Measurements from ENCODE around the gene ATXN10.

The ATXN10 gene

DNA sequence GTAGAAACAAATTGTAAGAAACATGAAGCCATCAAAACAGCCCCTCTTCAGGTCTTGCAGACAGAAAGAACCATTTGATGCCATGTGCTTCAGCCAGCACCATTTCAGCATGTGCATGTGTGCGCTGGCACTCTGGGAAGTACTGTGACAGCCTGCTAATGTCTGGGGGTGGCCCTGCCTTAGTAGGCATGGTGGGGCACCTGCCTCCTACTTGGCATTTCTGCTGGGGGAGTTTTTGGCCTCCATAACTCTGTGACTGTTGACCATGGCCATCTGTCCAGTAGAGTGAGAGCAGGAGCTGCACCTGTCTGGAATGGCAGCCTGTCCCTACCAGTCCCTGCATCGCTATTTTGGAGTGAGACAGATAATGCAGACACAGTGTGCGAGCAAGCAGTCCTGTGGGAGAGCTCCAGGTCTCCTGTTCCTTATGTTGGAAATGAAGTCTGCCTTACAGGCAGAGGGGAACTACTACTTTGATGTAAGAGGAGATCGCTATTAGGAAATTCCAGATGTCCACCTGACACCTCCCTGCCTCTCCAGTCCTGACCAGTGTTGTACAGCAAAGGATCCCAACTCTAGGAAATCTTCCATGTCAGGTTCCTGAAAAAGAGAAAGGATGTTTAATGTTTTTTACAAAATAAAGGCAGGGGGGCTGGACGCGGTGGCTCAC is 102.5 kb downstream of the ATXN10 start:
- peaks cover 8 to 9% of the 10 kb centered on the region in 2 experiments for H3K36me3 ChIP-seq (ENCODE audit: control insufficient read depth in 1 of 2, insufficient read depth in 2 of 2, low read length in 2 of 2)
- no peaks in the 10 kb centered on the region for H3K79me1 ChIP-seq (ENCODE audit: low read length)
- H3K4me2 ChIP-seq (ENCODE audit: low read length): no peak overlapping the region
- no peak overlapping the region for H2BK12ac ChIP-seq (ENCODE audit: low read length)
- no peak overlapping the region for H4K12ac ChIP-seq (ENCODE audit: low read depth, low read length)
- H3K4me1 ChIP-seq (ENCODE audit: control insufficient read depth in 1 of 2, insufficient read depth in 2 of 2, low read length in 2 of 2): peaks cover 0 to 2% of the 10 kb centered on the region in 2 experiments
- H4K8ac ChIP-seq (ENCODE audit: low read depth, low read length): no peak overlapping the region
- no peak overlapping the region for H2BK120ac ChIP-seq (ENCODE audit: insufficient read depth, low read length, poor library complexity)
- H3K4ac ChIP-seq (ENCODE audit: low read depth, low read length): no peak overlapping the region
- H3K4me3 ChIP-seq (ENCODE audit: low read depth, low read length): no peak overlapping the region
- WGBS (ENCODE audit: extremely low coverage, insufficient coverage, insufficient read length): no CpG with 5 or more reads among the region's 6 CpGs
- no peak overlapping the region for H4K91ac ChIP-seq (ENCODE audit: low read depth, low read length)
- H3K27me3 ChIP-seq (ENCODE audit: insufficient read depth, low read length): no peaks in the 10 kb centered on the region
- no peak overlapping the region for H2BK5ac ChIP-seq (ENCODE audit: low read depth, low read length, poor library complexity)
- H3K9ac ChIP-seq (ENCODE audit: low read length): no peak overlapping the region
- H3K14ac ChIP-seq (ENCODE audit: low read length): no peak overlapping the region
- no peak for DNase-seq
- no peak overlapping the region for H2AFZ ChIP-seq (ENCODE audit: insufficient read depth, low read length, poor library complexity)
- no peak overlapping the region for H3K23ac ChIP-seq (ENCODE audit: low read length)
- H2AK5ac ChIP-seq (ENCODE audit: low read length): no peak overlapping the region
- H3K18ac ChIP-seq (ENCODE audit: low read length): no peak overlapping the region
- H3K27ac ChIP-seq (ENCODE audit: low read depth, low read length): no peak overlapping the region
- H3K9me3 ChIP-seq (ENCODE audit: insufficient read depth, low read depth, low read length): no peaks in the 10 kb centered on the region
- H3K79me2 ChIP-seq (ENCODE audit: control insufficient read depth, insufficient read depth, low read length, poor library complexity): peaks cover 2% of the 10 kb centered on the region

- WGBS (ENCODE audit: extremely low coverage, insufficient coverage, insufficient read length): no CpG with 5 or more reads among the region's 1 CpG
- Histone ChIP-seq H3K14ac (ENCODE audit: low read length) (no peak overlapping the region), H3K4me3 (ENCODE audit: low read depth, low read length) (no peak overlapping the region), H3K27me3 (ENCODE audit: insufficient read depth, low read length) (no peaks in the 10 kb centered on the region), H2AK5ac (ENCODE audit: low read length) (no peak overlapping the region), H4K12ac (ENCODE audit: low read depth, low read length) (no peak overlapping the region), H3K4me2 (ENCODE audit: low read length) (no peak overlapping the region), H3K79me2 (ENCODE audit: control insufficient read depth, insufficient read depth, low read length, poor library complexity) (peaks cover 2% of the 10 kb centered on the region), H4K91ac (ENCODE audit: low read depth, low read length) (no peak overlapping the region), H2BK5ac (ENCODE audit: low read depth, low read length, poor library complexity) (no peak overlapping the region), H3K4me1 (ENCODE audit: control insufficient read depth in 1 of 2, insufficient read depth in 2 of 2, low read length in 2 of 2) (peaks cover 0 to 2% of the 10 kb centered on the region in 2 experiments), H3K79me1 (ENCODE audit: low read length) (no peaks in the 10 kb centered on the region), H3K9me3 (ENCODE audit: insufficient read depth, low read depth, low read length) (no peaks in the 10 kb centered on the region), H2BK12ac (ENCODE audit: low read length) (peak overlapping the region; percentile 30), H3K18ac (ENCODE audit: low read length) (peak overlapping the region; percentile 61), H3K4ac (ENCODE audit: low read depth, low read length) (no peak overlapping the region), H3K9ac (ENCODE audit: low read length) (no peak overlapping the region), H3K27ac (ENCODE audit: low read depth, low read length) (no peak overlapping the region), H3K23ac (ENCODE audit: low read length) (no peak overlapping the region), H2BK120ac (ENCODE audit: insufficient read depth, low read length, poor library complexity) (no peak overlapping the region), H4K8ac (ENCODE audit: low read depth, low read length) (peak overlapping the region; percentile 54), H3K36me3 (ENCODE audit: control insufficient read depth in 1 of 2, insufficient read depth in 2 of 2, low read length in 2 of 2) (peaks cover 8 to 9% of the 10 kb centered on the region in 2 experiments), H2AFZ (ENCODE audit: insufficient read depth, low read length, poor library complexity) (no peak overlapping the region)
- DNase-seq: no peak
Observed at GRCh38 chr22:45775062-45775461, 103.4 kb downstream of the ATXN10 start.

DNA sequence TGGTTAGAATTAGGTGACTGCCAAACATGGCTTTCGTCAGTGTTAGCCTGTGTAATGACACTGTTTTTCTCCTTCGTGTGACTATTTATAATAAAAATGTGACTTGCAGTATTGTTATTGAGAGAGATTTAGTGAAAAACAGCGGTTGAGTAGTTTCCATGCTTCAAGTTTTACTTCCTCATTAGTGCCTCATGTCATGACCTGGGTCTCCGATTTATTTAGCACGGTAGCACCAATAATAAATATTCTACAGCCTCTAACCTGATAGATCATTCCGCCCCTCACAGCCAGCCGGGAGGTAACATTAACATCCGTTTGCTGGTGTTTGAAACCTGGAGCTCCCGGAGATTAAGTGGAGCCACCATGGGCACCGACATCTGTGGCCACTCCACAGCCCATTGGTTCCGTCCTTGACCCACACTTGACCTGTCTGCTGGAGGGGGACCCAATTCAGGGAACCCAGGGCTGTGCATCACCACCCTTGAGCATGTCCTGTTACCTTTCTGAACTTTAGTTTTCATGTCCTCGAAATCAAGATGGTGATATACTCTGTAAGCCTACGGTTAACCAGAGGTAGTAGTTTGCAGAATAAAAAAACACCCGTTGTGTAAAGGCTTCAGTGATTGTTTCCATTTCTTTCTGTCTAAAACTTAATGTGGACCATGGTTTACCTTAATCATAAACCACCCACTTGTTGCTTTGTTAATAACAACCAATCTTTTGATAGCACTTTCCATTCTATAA is 104.1 kb downstream of the ATXN10 start:
- Histone ChIP-seq H4K91ac (ENCODE audit: low read depth, low read length) (no peak overlapping the region), H3K79me2 (ENCODE audit: control insufficient read depth, insufficient read depth, low read length, poor library complexity) (peaks cover 2% of the 10 kb centered on the region), H3K14ac (ENCODE audit: low read length) (no peak overlapping the region), H2BK12ac (ENCODE audit: low read length) (no peak overlapping the region), H3K23ac (ENCODE audit: low read length) (no peak overlapping the region), H3K9me3 (ENCODE audit: insufficient read depth, low read depth, low read length) (no peaks in the 10 kb centered on the region), H3K27me3 (ENCODE audit: insufficient read depth, low read length) (no peaks in the 10 kb centered on the region), H3K27ac (ENCODE audit: low read depth, low read length) (no peak overlapping the region), H4K12ac (ENCODE audit: low read depth, low read length) (no peak overlapping the region), H2AFZ (ENCODE audit: insufficient read depth, low read length, poor library complexity) (no peak overlapping the region), H3K4me2 (ENCODE audit: low read length) (no peak overlapping the region), H3K4ac (ENCODE audit: low read depth, low read length) (no peak overlapping the region), H3K4me3 (ENCODE audit: low read depth, low read length) (no peak overlapping the region), H3K79me1 (ENCODE audit: low read length) (no peaks in the 10 kb centered on the region), H2AK5ac (ENCODE audit: low read length) (no peak overlapping the region), H4K8ac (ENCODE audit: low read depth, low read length) (no peak overlapping the region), H3K18ac (ENCODE audit: low read length) (no peak overlapping the region), H2BK120ac (ENCODE audit: insufficient read depth, low read length, poor library complexity) (no peak overlapping the region), H2BK5ac (ENCODE audit: low read depth, low read length, poor library complexity) (no peak overlapping the region), H3K4me1 (ENCODE audit: control insufficient read depth in 1 of 2, insufficient read depth in 2 of 2, low read length in 2 of 2) (peaks cover 0 to 2% of the 10 kb centered on the region in 2 experiments), H3K9ac (ENCODE audit: low read length) (no peak overlapping the region), H3K36me3 (ENCODE audit: control insufficient read depth in 1 of 2, insufficient read depth in 2 of 2, low read length in 2 of 2) (peaks cover 4 to 6% of the 10 kb centered on the region in 2 experiments)
- DNase-seq: no peak
- no CpG with 5 or more reads among the region's 14 CpGs for WGBS (ENCODE audit: extremely low coverage, insufficient coverage, insufficient read length)

- Histone ChIP-seq H3K4me1 (ENCODE audit: control insufficient read depth in 1 of 2, insufficient read depth in 2 of 2, low read length in 2 of 2) (peaks cover 0 to 2% of the 10 kb centered on the region in 2 experiments), H4K8ac (ENCODE audit: low read depth, low read length) (no peak overlapping the region), H4K12ac (ENCODE audit: low read depth, low read length) (no peak overlapping the region), H2AK5ac (ENCODE audit: low read length) (no peak overlapping the region), H3K36me3 (ENCODE audit: control insufficient read depth in 1 of 2, insufficient read depth in 2 of 2, low read length in 2 of 2) (peaks cover 6 to 8% of the 10 kb centered on the region in 2 experiments), H3K79me1 (ENCODE audit: low read length) (no peaks in the 10 kb centered on the region), H3K79me2 (ENCODE audit: control insufficient read depth, insufficient read depth, low read length, poor library complexity) (peaks cover 2% of the 10 kb centered on the region), H3K27me3 (ENCODE audit: insufficient read depth, low read length) (no peaks in the 10 kb centered on the region), H2BK5ac (ENCODE audit: low read depth, low read length, poor library complexity) (no peak overlapping the region), H3K9ac (ENCODE audit: low read length) (no peak overlapping the region), H2BK12ac (ENCODE audit: low read length) (no peak overlapping the region), H3K4me3 (ENCODE audit: low read depth, low read length) (no peak overlapping the region), H3K4me2 (ENCODE audit: low read length) (no peak overlapping the region), H2AFZ (ENCODE audit: insufficient read depth, low read length, poor library complexity) (no peak overlapping the region), H4K91ac (ENCODE audit: low read depth, low read length) (no peak overlapping the region), H3K4ac (ENCODE audit: low read depth, low read length) (no peak overlapping the region), H2BK120ac (ENCODE audit: insufficient read depth, low read length, poor library complexity) (no peak overlapping the region), H3K18ac (ENCODE audit: low read length) (no peak overlapping the region), H3K9me3 (ENCODE audit: insufficient read depth, low read depth, low read length) (no peaks in the 10 kb centered on the region), H3K14ac (ENCODE audit: low read length) (no peak overlapping the region), H3K27ac (ENCODE audit: low read depth, low read length) (no peak overlapping the region), H3K23ac (ENCODE audit: low read length) (no peak overlapping the region)
- WGBS (ENCODE audit: extremely low coverage, insufficient coverage, insufficient read length): no CpG with 5 or more reads among the region's 2 CpGs
- no peak for DNase-seq
Observed at GRCh38 chr22:45776313-45776585, 104.6 kb downstream of the ATXN10 start.

All from trophoblast cell (in vitro differentiated cells and primary cell).